ENCODE results near the gene MRPS10.

GRCh38 chr6:42175860-42176259 is 41.8 kb downstream of the MRPS10 start:
- TF ChIP-seq RXRA (IDR thresholded peaks at IDR 0.05) (no peak), SP1 (IDR thresholded peaks at IDR 0.05) (no peak), YY1 (IDR thresholded peaks at IDR 0.05) (no peak), JUND (IDR thresholded peaks at IDR 0.05) (no peak)
- TF ChIP-seq, protein P1, sequence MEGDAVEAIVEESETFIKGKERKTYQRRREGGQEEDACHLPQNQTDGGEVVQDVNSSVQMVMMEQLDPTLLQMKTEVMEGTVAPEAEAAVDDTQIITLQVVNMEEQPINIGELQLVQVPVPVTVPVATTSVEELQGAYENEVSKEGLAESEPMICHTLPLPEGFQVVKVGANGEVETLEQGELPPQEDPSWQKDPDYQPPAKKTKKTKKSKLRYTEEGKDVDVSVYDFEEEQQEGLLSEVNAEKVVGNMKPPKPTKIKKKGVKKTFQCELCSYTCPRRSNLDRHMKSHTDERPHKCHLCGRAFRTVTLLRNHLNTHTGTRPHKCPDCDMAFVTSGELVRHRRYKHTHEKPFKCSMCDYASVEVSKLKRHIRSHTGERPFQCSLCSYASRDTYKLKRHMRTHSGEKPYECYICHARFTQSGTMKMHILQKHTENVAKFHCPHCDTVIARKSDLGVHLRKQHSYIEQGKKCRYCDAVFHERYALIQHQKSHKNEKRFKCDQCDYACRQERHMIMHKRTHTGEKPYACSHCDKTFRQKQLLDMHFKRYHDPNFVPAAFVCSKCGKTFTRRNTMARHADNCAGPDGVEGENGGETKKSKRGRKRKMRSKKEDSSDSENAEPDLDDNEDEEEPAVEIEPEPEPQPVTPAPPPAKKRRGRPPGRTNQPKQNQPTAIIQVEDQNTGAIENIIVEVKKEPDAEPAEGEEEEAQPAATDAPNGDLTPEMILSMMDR (IDR thresholded peaks at IDR 0.05; ENCODE audit: low read depth, low read length, missing input control) = no peak
- TF ChIP-seq, protein P2, sequence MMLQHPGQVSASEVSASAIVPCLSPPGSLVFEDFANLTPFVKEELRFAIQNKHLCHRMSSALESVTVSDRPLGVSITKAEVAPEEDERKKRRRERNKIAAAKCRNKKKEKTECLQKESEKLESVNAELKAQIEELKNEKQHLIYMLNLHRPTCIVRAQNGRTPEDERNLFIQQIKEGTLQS (IDR thresholded peaks at IDR 0.05) = no peak
- TF ChIP-seq, protein P3, sequence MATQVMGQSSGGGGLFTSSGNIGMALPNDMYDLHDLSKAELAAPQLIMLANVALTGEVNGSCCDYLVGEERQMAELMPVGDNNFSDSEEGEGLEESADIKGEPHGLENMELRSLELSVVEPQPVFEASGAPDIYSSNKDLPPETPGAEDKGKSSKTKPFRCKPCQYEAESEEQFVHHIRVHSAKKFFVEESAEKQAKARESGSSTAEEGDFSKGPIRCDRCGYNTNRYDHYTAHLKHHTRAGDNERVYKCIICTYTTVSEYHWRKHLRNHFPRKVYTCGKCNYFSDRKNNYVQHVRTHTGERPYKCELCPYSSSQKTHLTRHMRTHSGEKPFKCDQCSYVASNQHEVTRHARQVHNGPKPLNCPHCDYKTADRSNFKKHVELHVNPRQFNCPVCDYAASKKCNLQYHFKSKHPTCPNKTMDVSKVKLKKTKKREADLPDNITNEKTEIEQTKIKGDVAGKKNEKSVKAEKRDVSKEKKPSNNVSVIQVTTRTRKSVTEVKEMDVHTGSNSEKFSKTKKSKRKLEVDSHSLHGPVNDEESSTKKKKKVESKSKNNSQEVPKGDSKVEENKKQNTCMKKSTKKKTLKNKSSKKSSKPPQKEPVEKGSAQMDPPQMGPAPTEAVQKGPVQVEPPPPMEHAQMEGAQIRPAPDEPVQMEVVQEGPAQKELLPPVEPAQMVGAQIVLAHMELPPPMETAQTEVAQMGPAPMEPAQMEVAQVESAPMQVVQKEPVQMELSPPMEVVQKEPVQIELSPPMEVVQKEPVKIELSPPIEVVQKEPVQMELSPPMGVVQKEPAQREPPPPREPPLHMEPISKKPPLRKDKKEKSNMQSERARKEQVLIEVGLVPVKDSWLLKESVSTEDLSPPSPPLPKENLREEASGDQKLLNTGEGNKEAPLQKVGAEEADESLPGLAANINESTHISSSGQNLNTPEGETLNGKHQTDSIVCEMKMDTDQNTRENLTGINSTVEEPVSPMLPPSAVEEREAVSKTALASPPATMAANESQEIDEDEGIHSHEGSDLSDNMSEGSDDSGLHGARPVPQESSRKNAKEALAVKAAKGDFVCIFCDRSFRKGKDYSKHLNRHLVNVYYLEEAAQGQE (IDR thresholded peaks at IDR 0.05) = no peak
